Measurements from ENCODE around the gene RABL3. TPM values are rescaled to one million over a fixed set of nuclear protein-coding genes. Genes with fewer than 3 reads are reported as not detected.
"Not testable (repeated sequence)": the region's sequence is repeated elsewhere in the genome, so short reads cannot be mapped to it uniquely, and the experiment has no call there.

The RABL3 gene
- total RNA-seq, 1 donor, result 5.1 TPM

- DNase-seq (ENCODE audit: low read depth in 2 of 3, low spot score in 2 of 3), result no peak
Measured at GRCh38 chr3:120684896-120685295, 57.4 kb downstream of the RABL3 start.

DNA sequence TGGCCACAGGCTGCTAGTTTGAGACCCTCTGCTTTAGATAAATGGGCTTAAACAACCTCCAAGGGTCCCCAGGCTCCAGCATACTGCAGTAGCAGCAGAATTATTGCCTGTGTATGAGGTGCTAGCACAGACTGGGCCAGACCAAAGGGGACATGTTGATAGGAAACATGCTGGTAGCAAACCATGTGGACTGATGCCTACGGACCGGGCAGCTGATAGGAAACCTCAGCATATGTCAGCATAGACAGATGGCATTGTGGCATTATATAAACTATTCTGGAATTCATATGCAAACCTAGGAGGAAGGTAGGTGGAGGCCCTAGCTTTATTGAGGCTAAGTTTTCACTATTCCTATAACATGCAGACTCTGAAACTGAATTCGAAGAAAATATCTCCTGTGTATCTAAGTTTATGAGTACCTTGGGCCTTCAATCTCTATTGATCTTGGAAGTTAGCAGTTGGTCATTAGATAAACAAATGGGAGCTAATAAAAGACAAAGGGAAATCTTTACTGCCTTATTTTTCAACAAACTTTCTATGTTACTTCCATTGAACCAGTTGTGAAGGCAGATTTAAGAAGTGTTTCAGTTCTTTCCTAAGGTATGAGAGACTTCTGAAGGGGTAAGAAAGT is 58.5 kb downstream of the RABL3 start:
- no peak for DNase-seq (ENCODE audit: low read depth in 2 of 3, low spot score in 2 of 3)

DNA sequence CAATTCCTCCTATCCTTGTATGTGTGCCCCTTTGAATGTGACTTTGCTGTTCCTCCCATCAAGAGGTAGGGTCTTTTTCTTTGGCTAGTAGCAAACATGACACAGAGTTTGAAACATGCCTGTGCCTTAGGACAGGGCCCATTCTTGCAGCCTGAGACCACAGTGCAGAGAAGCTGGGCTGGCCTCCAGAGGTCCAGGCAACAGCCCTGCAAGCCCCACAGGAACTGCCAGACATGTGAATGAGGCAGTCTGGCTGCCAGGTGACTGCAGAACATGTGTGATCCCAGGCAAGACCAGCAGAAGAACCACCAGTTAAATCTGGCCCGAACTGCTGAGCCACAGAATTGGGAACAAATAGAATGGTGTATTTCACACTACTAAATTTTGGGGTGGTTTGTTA is 59.1 kb downstream of the RABL3 start:
- no peak for DNase-seq (ENCODE audit: low read depth in 2 of 3, low spot score in 2 of 3)

DNA sequence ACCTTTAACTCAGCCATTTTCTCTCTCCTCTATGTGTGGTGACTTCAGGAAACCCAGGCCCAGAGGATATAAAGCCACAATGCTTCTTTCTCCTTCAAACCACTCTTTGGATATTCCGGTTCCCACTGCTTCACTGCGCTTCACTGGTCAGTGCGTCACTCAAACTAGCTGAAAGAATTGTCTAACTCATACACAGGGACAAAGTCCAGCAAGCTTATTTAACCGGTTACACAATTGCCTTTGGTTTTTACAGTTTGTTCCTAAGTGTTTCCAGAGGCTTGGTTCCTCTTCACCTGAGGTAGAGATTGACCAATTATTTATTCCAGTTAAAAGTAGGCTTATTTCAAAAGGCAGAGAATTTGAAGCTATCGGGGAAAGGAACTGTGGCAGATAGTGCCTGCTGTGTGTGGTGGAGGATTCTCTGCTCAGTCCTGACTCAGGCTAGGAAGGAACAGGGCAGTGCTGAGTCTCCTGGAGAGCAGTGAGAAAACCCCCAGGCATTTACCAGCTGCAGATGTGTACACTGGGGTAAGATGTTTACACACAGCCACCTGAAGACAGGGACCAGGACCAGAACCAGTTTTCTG is 60.1 kb downstream of the RABL3 start, which contains the start of gene HGD:
Gene HGD, minus strand, starts transcription at position 145 of the 587 bp plus-strand sequence. Its CDS starts 128 bp downstream, at position 17.
- no peak for DNase-seq (ENCODE audit: low read depth in 2 of 3, low spot score in 2 of 3)

DNA sequence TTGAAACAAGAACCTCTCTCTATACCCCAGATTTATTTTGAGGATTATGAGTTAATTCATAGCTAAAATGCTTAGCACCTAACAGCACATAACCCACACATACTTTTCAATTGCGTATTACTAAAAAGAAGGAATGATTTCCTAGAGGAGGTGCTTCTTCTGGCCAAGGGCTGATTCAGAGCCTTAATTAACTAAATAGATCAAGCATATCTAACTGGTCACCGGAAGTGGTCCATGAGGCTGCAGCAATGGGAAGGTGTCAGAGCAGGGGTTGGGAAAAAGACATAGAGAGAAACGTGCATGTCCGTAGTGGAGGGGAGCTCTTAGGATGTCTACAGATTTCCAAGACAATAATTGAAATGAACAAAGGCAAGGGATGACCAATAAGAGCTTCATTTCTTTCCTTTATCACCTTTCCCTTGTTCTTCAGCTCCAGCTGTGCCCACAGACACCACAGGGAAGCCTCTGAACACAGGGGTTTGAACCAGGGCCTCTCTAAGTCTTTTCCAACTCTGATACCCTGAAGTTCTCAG is 60.7 kb downstream of the RABL3 start:
- no peak for DNase-seq (ENCODE audit: low read depth in 2 of 3, low spot score in 2 of 3)

DNA sequence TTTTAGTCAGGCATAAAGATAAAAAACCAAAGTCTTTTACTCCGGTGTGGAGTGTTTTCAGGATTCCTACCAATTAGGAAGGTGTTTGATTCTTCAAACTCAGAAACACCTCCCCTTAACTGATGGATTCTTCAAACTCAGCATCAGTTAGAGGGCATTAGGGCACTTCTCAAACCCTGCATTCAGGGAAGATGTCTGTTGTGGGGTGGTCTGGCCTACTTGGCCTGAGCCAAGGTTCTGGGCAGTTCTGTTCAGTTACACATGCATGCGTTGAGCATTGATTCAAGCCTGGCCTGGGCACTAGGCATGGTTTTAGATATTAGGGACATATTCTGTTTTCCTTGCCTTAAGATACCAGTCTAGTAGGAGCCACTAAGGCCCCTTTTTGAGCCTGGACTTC is 61.3 kb downstream of the RABL3 start:
- DNase-seq (ENCODE audit: low read depth in 2 of 3, low spot score in 2 of 3), result no peak

GRCh38 chr3:120680193-120680894 is 62.0 kb downstream of the RABL3 start:
- no peak for DNase-seq (ENCODE audit: low read depth in 2 of 3, low spot score in 2 of 3)

- DNase-seq (ENCODE audit: low read depth in 2 of 3, low spot score in 2 of 3), result peak in 1 of 3 donors; percentile 39
Measured at GRCh38 chr3:120678984-120679383, 63.3 kb downstream of the RABL3 start.

GRCh38 chr3:120678331-120678947 is 63.9 kb downstream of the RABL3 start:
- DNase-seq (ENCODE audit: low read depth in 2 of 3, low spot score in 2 of 3), result peak in 2 of 3 donors; percentile 63 to 86

- not testable (repeated sequence) for DNase-seq (ENCODE audit: low read depth in 2 of 3, low spot score in 2 of 3)
Measured at GRCh38 chr3:120677193-120677592, 65.1 kb downstream of the RABL3 start.

DNA sequence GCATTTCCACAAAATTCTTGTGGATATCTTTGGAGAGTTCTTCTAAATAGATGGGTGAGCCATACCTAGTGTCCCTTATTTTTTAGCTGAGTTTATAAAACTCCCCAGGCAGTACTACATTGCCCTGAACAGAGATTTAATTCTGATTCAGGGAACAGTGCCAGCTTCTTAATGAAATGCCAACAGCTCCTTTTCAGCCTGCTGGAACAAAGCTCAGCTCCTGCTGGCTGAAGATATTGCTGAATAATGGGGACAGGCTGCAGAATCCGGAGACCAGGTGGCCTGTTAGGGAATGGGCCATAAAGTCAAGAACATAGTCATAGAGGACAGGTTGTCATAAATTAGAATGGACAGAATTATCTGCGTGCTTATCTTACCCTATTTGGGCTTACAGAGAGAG is 69.2 kb downstream of the RABL3 start:
- no peak for DNase-seq (ENCODE audit: low read depth in 2 of 3, low spot score in 2 of 3)

- DNase-seq (ENCODE audit: low read depth in 2 of 3, low spot score in 2 of 3), result no peak
Measured at GRCh38 chr3:120670576-120670975, 71.7 kb downstream of the RABL3 start.

DNA sequence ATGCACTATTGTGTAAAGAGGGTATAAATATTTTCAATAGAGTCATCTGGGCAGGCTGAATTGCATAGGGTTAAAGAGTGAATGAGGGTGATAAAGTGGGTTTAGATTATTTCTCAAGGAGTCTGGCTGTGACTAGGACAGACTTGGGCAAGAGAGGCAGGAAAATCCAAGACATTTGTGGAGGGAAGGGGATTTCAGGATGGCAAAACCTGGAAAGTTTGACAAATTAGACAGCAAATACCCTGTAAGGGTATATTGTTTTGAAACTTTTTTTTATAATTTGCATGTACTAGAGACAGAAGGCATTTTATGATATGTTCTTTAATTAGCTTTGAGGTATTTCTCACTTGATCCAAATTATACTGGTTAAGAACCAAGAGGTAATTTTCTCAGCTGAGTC is 77.4 kb downstream of the RABL3 start:
- DNase-seq (ENCODE audit: low read depth in 2 of 3, low spot score in 2 of 3), result no peak

GRCh38 chr3:120661945-120662344 is 80.4 kb downstream of the RABL3 start:
- no peak for DNase-seq (ENCODE audit: low read depth in 2 of 3, low spot score in 2 of 3)

DNA sequence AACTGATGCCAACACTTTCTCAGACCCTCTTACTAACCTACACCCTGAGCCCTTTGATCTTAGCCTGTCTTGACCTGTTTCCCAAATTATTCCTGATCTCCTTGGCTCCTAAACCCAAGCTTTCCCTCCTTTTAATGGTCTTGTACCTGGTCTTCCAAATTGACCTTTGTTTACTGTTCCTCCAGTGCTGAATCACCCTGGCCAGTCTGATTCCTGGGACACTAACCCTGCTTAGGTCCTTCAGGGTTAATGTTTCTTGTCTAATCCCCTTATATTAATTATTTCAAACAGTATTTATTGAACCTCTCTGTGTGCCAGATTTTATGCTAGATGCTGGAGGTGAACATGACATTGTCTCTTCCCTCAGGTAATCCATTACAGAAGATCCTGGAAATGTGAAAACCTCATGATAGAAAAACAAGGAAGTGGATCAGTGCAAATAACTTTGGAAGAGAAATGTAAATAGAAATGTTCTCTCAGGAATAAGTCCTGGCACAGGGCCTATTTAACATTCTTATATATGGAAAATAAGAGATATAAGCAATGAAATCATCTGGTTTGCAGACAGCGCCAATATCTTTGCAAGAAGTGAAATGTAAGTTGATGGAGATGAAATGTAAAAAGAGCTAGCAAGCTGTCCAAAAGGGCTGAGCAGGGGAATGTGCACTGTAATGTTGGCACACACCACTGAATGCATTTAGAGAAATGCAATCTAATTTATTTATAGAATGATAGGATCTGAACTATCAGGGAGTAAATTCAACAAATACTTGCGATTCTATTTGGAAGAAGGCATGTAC is 81.0 kb downstream of the RABL3 start:
- no peak for DNase-seq (ENCODE audit: low read depth in 2 of 3, low spot score in 2 of 3)

DNA sequence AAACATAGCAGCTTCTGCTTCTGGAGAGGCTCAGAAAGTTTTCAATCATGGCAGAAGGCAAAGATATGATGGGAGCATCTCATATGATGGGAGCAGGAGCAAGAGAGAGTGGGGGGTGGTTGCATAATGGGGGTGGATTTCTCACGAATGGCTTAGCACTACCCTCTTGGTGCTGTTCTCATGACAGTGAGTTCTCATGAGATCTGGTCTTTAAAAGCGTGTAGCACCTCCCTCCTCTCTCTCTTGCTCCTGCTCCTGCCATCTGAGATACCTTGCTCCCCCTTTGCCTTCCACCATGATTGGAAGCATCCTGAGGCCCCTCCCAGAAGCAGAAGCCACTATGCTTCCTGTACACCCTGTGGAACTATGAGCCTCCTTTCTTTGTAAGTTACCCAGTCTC is 82.5 kb downstream of the RABL3 start:
- DNase-seq (ENCODE audit: low read depth in 2 of 3, low spot score in 2 of 3), result no peak

DNA sequence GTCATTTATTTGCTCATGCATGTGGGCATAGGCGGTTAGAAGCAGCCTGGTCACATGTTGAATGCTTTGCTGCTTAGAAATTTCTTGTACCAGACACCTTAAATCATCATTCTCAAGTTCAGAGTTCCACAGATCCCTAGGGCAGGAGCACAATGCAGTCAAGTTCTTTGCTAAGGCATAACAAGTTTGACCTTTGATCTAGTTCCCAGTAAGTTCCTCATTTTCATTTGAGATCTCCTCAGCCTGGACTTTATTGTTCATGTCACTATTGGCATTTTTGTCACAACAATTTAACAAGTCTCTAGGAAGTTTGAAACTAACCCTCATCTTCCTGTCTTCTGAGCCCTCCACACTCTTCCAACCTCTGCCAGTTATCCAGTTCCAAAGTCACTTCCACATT is 83.0 kb downstream of the RABL3 start:
- no peak for DNase-seq (ENCODE audit: low read depth in 2 of 3, low spot score in 2 of 3)

- DNase-seq (ENCODE audit: low read depth in 2 of 3, low spot score in 2 of 3), result no peak
Measured at GRCh38 chr3:120652896-120653545, 89.3 kb downstream of the RABL3 start.

DNA sequence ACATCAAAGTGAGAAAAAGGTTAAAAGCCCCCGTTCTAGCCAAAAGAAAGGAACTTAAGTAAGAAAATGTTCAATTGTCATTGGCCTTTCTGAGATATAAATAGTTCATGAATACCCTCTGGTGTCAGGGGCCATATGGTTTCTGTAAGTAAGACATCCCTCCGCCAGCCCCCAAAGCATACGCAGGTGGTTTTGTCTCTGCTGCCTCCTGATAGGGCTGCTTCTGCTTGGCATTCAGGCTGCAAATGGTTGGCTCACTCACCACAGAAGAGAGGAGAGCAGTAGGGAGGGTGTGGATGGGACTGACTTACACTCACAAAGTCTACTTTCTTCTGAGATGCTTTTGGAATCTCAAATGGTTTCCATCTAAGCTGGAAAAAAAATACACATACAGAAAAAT is 90.0 kb downstream of the RABL3 start:
- DNase-seq (ENCODE audit: low read depth in 2 of 3, low spot score in 2 of 3), result no peak

DNA sequence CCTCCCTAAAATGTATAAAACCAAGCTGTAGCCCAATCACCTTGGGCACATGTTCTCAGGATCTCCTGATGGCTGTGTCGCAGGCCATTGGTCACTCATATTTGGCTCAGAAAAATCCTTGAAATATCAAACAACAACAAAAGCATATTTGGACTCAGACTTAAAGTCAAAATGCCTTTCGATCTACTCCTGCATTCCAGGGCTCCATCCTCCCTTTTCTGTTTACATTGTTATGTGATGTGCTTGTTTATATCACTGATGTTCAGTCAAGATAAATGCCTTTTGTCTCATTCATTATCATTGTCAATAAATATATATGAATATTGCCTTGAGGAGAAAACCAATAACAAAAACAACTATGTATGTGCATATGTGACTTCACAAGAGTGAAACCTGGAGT is 92.0 kb downstream of the RABL3 start:
- no peak for DNase-seq (ENCODE audit: low read depth in 2 of 3, low spot score in 2 of 3)

Measured in hematopoietic multipotent progenitor cell (in vitro differentiated cells).